Measurements from ENCODE around the gene LYRM1. TPM values are rescaled to one million over a fixed set of nuclear protein-coding genes. Genes with fewer than 3 reads are reported as not detected.

The LYRM1 gene
- total RNA-seq, 1 experiment from 2014 or later = 14.3 TPM

- intact Hi-C loops (cut with micrococcal nuclease; ENCODE audit: unreplicated experiment) = no loop called here
- DNase-seq (ENCODE audit: low spot score) = no peak
- Histone ChIP-seq H3K27me3 (replicated peaks; ENCODE audit: insufficient read depth, low read depth, low read length, poor library complexity) (no peaks in the 10 kb centered on the region), H3K9me3 (ENCODE audit: low read depth, low read length, poor library complexity, severe bottlenecking) (no peaks in the 10 kb centered on the region), H3K4me3 (ENCODE audit: low read depth, low read length, poor library complexity, severe bottlenecking) (no peak overlapping the region), H3K27ac (ENCODE audit: low read depth, low read length, poor library complexity, severe bottlenecking) (no peak overlapping the region), H3K36me3 (ENCODE audit: insufficient read depth, low read length, poor library complexity, severe bottlenecking) (no peaks in the 10 kb centered on the region), H3K4me1 (ENCODE audit: insufficient read depth, low read length, poor library complexity, severe bottlenecking) (peaks cover 13% of the 10 kb centered on the region)
- POLR2A ChIA-PET (ENCODE audit: low non-redundant PET) = no interaction called here
- TF ChIP-seq CTCF (conservative IDR thresholded peaks at IDR 0.05; ENCODE audit: low read depth, low read length) (no peak), EZH2 (IDR thresholded peaks at IDR 0.05; ENCODE audit: borderline replicate concordance, low read depth, low read length, poor library complexity, severe bottlenecking) (no peak)
- CTCF ChIA-PET = no interaction called here
- BruUV-seq (replicated peaks) = no TSS peak
These were observed 33.0 kb upstream of the LYRM1 start for GRCh38 chr16:20867585-20867984.

- Histone ChIP-seq H3K36me3 (ENCODE audit: insufficient read depth, low read length, poor library complexity, severe bottlenecking) (no peaks in the 10 kb centered on the region), H3K4me3 (ENCODE audit: low read depth, low read length, poor library complexity, severe bottlenecking) (no peak overlapping the region), H3K4me1 (ENCODE audit: insufficient read depth, low read length, poor library complexity, severe bottlenecking) (peaks cover 13% of the 10 kb centered on the region), H3K27ac (ENCODE audit: low read depth, low read length, poor library complexity, severe bottlenecking) (no peak overlapping the region), H3K9me3 (ENCODE audit: low read depth, low read length, poor library complexity, severe bottlenecking) (no peaks in the 10 kb centered on the region), H3K27me3 (replicated peaks; ENCODE audit: insufficient read depth, low read depth, low read length, poor library complexity) (no peaks in the 10 kb centered on the region)
- BruUV-seq (replicated peaks) = no TSS peak
- CTCF ChIA-PET = interaction anchor here (0.6 kb wide), 1 partner anchor 13 kb away, joined by 8 read pairs; no protein-coding TSS in a partner anchor
- intact Hi-C loops (cut with micrococcal nuclease; ENCODE audit: unreplicated experiment) = no loop called here
- TF ChIP-seq CTCF (conservative IDR thresholded peaks at IDR 0.05; ENCODE audit: low read depth, low read length) (no peak), EZH2 (IDR thresholded peaks at IDR 0.05; ENCODE audit: borderline replicate concordance, low read depth, low read length, poor library complexity, severe bottlenecking) (no peak)
- POLR2A ChIA-PET (ENCODE audit: low non-redundant PET) = no interaction called here
- DNase-seq (ENCODE audit: low spot score) = no peak
These were observed 31.7 kb upstream of the LYRM1 start for GRCh38 chr16:20868890-20869289.

- no peaks in the 10 kb centered on the region for H3K36me3 ChIP-seq (ENCODE audit: insufficient read depth, low read length, poor library complexity, severe bottlenecking)
- no peak for TF ChIP-seq EZH2 (IDR thresholded peaks at IDR 0.05; ENCODE audit: borderline replicate concordance, low read depth, low read length, poor library complexity, severe bottlenecking)
- no peak for TF ChIP-seq CTCF (conservative IDR thresholded peaks at IDR 0.05; ENCODE audit: low read depth, low read length)
- no TSS peak for BruUV-seq (replicated peaks)
- POLR2A ChIA-PET (ENCODE audit: low non-redundant PET) = no interaction called here
- CTCF ChIA-PET = no interaction called here
- peaks cover 20% of the 10 kb centered on the region for H3K4me1 ChIP-seq (ENCODE audit: insufficient read depth, low read length, poor library complexity, severe bottlenecking)
- intact Hi-C loops (cut with micrococcal nuclease; ENCODE audit: unreplicated experiment) = no loop called here
- H3K4me3 ChIP-seq (ENCODE audit: low read depth, low read length, poor library complexity, severe bottlenecking) = no peak overlapping the region
- no peak overlapping the region for H3K27ac ChIP-seq (ENCODE audit: low read depth, low read length, poor library complexity, severe bottlenecking)
- DNase-seq (ENCODE audit: low spot score) = no peak
- H3K9me3 ChIP-seq (ENCODE audit: low read depth, low read length, poor library complexity, severe bottlenecking) = no peaks in the 10 kb centered on the region
- no peaks in the 10 kb centered on the region for H3K27me3 ChIP-seq (replicated peaks; ENCODE audit: insufficient read depth, low read depth, low read length, poor library complexity)
These were observed 30.3 kb upstream of the LYRM1 start for GRCh38 chr16:20870122-20870820.
